SJCRH30 (cell line): ENCODE data around the gene SAMMSON. TPM values are rescaled to one million over a fixed set of nuclear protein-coding genes. Genes with fewer than 3 reads are reported as not detected.

ENCODE experiments used
- DNase-seq, 2 experiments: peaks; one replicate each; pipeline ENCODE4 v3.0.0-alpha.2; 2015 to 2020
- H3K27ac ChIP-seq: fragments of 250-450 bp; sonication (Bioruptor Pico); 2 replicates; pipeline ENCODE4 v1.5.1; 2020; ENCODE audit warnings: mild to moderate bottlenecking, moderate library complexity
- H3K27me3 ChIP-seq: fragments of 250-450 bp; sonication (Bioruptor Pico); 2 replicates; pipeline ENCODE4 v1.5.1; 2020; ENCODE audit warnings: mild to moderate bottlenecking, moderate library complexity
- H3K36me3 ChIP-seq: fragments of 250-450 bp; sonication (Bioruptor Pico); 2 replicates; pipeline ENCODE4 v1.5.1; 2020; ENCODE audit warnings: mild to moderate bottlenecking, moderate library complexity
- H3K4me1 ChIP-seq: fragments of 250-450 bp; sonication (Bioruptor Pico); 2 replicates; pipeline ENCODE4 v1.5.1; 2020; ENCODE audit warnings: mild to moderate bottlenecking, moderate library complexity
- H3K4me3 ChIP-seq: fragments of 250-450 bp; sonication (Bioruptor Pico); 2 replicates; pipeline ENCODE4 v1.5.1; 2020; ENCODE audit warnings: mild to moderate bottlenecking, moderate library complexity
- H3K9me3 ChIP-seq: fragments of 250-450 bp; sonication (Bioruptor Pico); replicated peaks from 2 replicates; pipeline ENCODE4 v1.5.1; 2020; ENCODE audit warnings: mild to moderate bottlenecking, moderate library complexity
- total RNA-seq: library from RNA; depleted of rRNA; stranded (reverse); fragments of >200 nt; shearing (Covaris generic); gene quantifications from 2 replicates; pipeline ENCODE4 v1.2.3, GENCODE V29; 2014

The SAMMSON gene
- total RNA-seq, 1 experiment from 2014 or later: 0.08 TPM

DNA sequence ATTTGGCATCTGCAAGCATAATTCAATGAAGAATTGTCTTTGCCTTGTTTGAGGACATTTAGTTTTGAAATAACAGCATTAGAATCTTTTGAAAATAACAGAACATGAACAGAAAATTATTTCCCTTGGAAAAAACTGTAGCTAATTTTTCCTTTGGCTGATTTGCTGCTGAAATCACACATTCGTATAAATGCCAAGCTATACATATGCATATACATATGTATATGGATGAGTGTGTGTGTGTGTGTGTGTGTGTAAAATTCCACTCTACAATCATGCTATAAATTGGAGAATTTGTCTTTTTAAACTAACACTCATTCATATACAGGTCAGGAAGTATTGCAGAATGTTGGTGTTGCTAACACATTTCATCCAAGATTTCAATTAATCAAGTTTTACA, 57.9 kb downstream of the SAMMSON start:
- H3K27ac ChIP-seq: no peak overlapping the region
- H3K27me3 ChIP-seq: no peaks in the 10 kb centered on the region
- DNase-seq: no peak

DNA sequence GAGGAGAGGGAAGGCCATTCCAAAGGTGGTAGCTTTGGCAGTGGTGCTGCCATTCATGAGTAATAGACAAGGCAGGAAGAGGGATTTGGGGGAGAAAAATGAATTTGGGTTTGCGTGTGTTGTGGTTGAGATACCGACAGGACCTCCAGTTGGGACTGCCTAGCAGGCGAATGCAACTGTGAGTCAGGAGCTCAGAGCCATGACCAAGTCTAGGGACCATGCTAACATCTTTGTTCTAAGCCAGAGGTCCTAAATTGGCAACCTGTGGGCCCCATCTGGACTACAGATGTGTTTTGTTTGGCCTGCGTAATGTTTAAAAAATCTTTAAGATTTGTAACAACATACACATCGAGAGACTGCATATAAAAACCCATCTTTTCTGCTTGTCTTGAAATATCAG, 61.6 kb downstream of the SAMMSON start:
- Histone ChIP-seq H3K9me3 (no peaks in the 10 kb centered on the region), H3K4me3 (no peak overlapping the region), H3K36me3 (no peaks in the 10 kb centered on the region), H3K27ac (no peak overlapping the region), H3K27me3 (no peaks in the 10 kb centered on the region), H3K4me1 (no peaks in the 10 kb centered on the region)
- DNase-seq: no peak

More for the DNA sequence above, 57.9 kb downstream of the SAMMSON start:
- Histone ChIP-seq H3K36me3 (no peaks in the 10 kb centered on the region), H3K4me1 (no peaks in the 10 kb centered on the region), H3K9me3 (no peaks in the 10 kb centered on the region), H3K4me3 (no peak overlapping the region)

GRCh38 chr3:70064194-70064779, 64.8 kb downstream of the SAMMSON start:
- no peaks in the 10 kb centered on the region for H3K36me3 ChIP-seq
- H3K4me3 ChIP-seq: no peak overlapping the region
- peak in 1 of 2 experiments; percentile 35 for DNase-seq
- H3K27me3 ChIP-seq: no peaks in the 10 kb centered on the region
- H3K27ac ChIP-seq: no peak overlapping the region
- H3K4me1 ChIP-seq: no peaks in the 10 kb centered on the region
- no peaks in the 10 kb centered on the region for H3K9me3 ChIP-seq

DNA sequence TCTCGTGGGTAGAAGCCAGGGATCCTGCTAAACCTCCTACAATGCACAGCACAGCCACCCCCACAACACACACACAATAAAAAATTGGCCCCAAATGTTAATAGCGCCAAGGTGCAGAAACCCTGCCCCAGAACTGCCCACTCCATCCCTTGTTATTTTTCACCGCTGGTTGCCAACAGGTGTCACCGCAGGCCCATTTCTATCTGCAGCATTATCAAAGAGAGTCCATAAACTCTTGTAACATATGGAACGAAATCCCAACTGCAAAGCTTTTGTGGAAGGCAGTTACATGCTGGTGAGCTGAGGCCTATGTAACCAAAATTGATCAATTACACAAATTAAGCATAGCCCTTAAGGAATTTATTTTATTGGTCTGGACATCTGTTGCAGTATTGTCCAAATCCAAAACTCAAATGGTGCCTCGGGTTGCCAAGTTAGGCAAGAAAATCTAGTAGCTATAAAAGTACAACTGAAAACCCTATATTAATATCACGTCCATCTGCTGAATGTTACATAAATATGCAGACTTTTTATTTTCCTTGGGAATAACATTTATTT, 66.2 kb downstream of the SAMMSON start:
- Histone ChIP-seq H3K27me3 (no peaks in the 10 kb centered on the region), H3K4me1 (no peaks in the 10 kb centered on the region), H3K27ac (no peak overlapping the region), H3K4me3 (no peak overlapping the region), H3K9me3 (no peaks in the 10 kb centered on the region), H3K36me3 (no peaks in the 10 kb centered on the region)
- DNase-seq: no peak

DNA sequence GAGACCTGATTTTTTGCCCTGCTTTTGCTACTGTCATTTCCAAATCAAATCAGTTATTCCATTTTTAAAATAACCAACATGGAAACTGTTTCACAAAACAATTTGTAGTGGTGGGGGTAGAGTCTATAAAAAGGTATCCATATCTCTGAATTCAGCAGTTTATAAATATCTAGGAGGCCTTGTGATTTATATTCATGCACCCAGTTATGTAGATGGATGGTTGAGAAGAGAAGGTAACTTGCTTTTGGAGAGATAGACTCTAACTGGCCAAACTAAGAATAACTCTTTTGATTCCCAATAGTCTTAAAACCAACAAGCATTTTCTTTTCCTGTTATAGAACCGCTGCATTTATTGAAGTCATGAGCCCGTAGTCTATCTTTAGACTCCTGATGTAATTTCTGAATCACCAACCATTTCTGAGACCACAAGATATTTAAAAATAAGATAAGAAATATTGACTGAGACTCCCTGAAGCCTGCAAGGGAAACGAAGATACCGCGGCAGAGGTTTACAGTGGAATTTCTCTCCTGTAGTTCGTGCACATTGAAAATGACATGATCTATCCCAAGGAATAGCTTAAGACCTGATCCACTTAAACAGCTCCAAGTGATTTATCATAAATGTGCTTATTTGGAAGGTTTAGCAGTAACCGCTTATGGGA, 68.5 kb downstream of the SAMMSON start:
- Histone ChIP-seq H3K9me3 (no peaks in the 10 kb centered on the region), H3K4me1 (no peaks in the 10 kb centered on the region), H3K36me3 (no peaks in the 10 kb centered on the region), H3K4me3 (no peak overlapping the region), H3K27ac (no peak overlapping the region), H3K27me3 (no peaks in the 10 kb centered on the region)
- DNase-seq: no peak

DNA sequence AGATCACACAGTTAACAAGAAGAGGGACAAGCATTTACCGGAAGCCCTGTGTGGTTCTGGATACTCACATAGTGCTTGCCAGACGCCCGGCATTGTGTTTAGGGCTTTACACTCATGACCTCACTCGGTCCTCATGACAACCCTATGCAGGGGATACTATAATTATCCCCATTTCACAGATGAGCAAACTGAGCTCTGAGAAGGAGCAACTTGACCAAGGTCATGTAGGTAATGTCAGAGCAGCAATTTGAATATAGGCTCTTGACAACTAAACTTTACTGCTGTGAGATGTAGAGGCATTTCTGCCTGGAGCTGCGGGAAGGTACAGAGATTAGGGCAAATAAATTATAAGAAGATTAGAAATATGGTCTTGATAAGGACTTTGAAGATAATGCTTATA, 70.0 kb downstream of the SAMMSON start:
- H3K27ac ChIP-seq: no peak overlapping the region
- no peaks in the 10 kb centered on the region for H3K27me3 ChIP-seq
- no peaks in the 10 kb centered on the region for H3K4me1 ChIP-seq
- no peak overlapping the region for H3K4me3 ChIP-seq
- no peaks in the 10 kb centered on the region for H3K9me3 ChIP-seq
- DNase-seq: no peak
- H3K36me3 ChIP-seq: no peaks in the 10 kb centered on the region

DNA sequence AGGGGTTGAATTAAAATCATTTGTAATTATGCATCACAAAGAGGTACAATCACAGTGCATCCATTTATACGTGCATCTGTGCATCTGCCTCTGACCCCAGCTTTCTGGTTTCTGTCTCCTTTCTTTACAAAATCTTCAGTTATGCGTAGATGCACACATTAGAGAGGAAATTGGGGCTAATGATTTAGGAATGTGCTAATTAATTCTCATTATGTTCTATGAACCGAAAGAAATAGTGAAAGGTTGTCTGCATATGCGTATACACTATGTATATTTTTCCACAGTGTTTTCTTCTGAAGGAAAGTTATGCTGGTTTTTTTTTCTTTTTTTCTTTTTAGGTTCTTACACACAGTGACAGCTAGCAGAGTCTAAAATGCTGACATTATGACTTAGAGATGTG, 71.6 kb downstream of the SAMMSON start:
- H3K27ac ChIP-seq: no peak overlapping the region
- no peak for DNase-seq
- no peaks in the 10 kb centered on the region for H3K4me1 ChIP-seq
- H3K4me3 ChIP-seq: no peak overlapping the region
- no peaks in the 10 kb centered on the region for H3K27me3 ChIP-seq
- H3K9me3 ChIP-seq: no peaks in the 10 kb centered on the region
- no peaks in the 10 kb centered on the region for H3K36me3 ChIP-seq

DNA sequence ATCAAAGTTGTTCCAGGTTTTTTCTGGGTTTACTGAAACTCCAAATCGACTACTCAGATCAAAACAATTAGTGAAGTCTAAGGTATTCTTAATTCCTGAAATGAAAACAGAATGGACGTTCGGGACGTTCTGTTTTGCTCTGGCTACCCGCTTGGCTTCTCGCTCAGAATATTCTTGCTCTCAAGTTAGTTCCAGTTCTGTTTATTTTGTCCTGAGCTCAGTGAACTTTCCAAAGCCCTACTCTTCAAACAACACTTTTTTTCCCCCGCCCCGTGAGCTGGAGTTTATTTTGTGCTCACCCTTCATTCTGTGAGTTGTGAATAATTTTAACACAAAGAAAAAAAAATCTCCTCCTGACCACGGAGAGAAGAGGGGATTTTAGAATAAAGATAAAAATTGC, 72.6 kb downstream of the SAMMSON start:
- H3K4me1 ChIP-seq: no peaks in the 10 kb centered on the region
- H3K27me3 ChIP-seq: no peaks in the 10 kb centered on the region
- no peak overlapping the region for H3K4me3 ChIP-seq
- no peak overlapping the region for H3K27ac ChIP-seq
- H3K36me3 ChIP-seq: no peaks in the 10 kb centered on the region
- no peaks in the 10 kb centered on the region for H3K9me3 ChIP-seq
- DNase-seq: no peak

GRCh38 chr3:70072754-70073153, 73.2 kb downstream of the SAMMSON start:
- no peak for DNase-seq
- no peaks in the 10 kb centered on the region for H3K4me1 ChIP-seq
- H3K9me3 ChIP-seq: no peaks in the 10 kb centered on the region
- no peak overlapping the region for H3K4me3 ChIP-seq
- H3K27ac ChIP-seq: no peak overlapping the region
- no peaks in the 10 kb centered on the region for H3K27me3 ChIP-seq
- H3K36me3 ChIP-seq: no peaks in the 10 kb centered on the region

DNA sequence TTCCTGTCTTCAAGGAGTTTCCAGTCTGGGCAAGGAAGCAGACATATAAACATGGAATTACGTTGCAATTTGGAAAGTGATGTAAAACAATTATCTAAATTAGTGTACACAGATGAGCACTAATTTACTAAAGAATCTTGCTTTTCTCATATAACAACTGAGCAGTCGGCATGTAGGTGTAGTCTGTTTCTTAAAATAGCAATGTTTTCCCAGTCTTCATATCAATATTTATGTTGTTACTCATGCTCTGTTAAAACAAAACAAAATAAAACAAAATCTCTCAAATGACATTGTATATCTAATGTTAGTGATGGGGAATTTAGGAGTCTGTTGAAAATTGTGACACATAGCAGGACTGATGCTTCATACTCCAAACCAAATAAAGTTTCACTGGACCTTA, 75.6 kb downstream of the SAMMSON start:
- H3K27ac ChIP-seq: no peak overlapping the region

GRCh38 chr3:70076396-70076795, 76.9 kb downstream of the SAMMSON start:
- Histone ChIP-seq H3K27ac (no peak overlapping the region), H3K4me3 (no peak overlapping the region), H3K36me3 (no peaks in the 10 kb centered on the region), H3K9me3 (no peaks in the 10 kb centered on the region), H3K4me1 (no peaks in the 10 kb centered on the region), H3K27me3 (no peaks in the 10 kb centered on the region)
- no peak for DNase-seq

More for the DNA sequence above, 75.6 kb downstream of the SAMMSON start:
- Histone ChIP-seq H3K4me1 (no peaks in the 10 kb centered on the region), H3K4me3 (no peak overlapping the region), H3K9me3 (no peaks in the 10 kb centered on the region), H3K27me3 (no peaks in the 10 kb centered on the region), H3K36me3 (no peaks in the 10 kb centered on the region)
- no peak for DNase-seq

- no peak overlapping the region for H3K27ac ChIP-seq
- no peaks in the 10 kb centered on the region for H3K27me3 ChIP-seq
- DNase-seq: no peak
- H3K4me1 ChIP-seq: no peaks in the 10 kb centered on the region
- no peaks in the 10 kb centered on the region for H3K36me3 ChIP-seq
- no peaks in the 10 kb centered on the region for H3K9me3 ChIP-seq
- H3K4me3 ChIP-seq: no peak overlapping the region
Observed at GRCh38 chr3:70078778-70079177, 79.2 kb downstream of the SAMMSON start.

GRCh38 chr3:70085613-70086012, 86.1 kb downstream of the SAMMSON start:
- no peak overlapping the region for H3K4me3 ChIP-seq
- no peaks in the 10 kb centered on the region for H3K9me3 ChIP-seq
- no peak overlapping the region for H3K27ac ChIP-seq
- no peaks in the 10 kb centered on the region for H3K27me3 ChIP-seq
- H3K36me3 ChIP-seq: no peaks in the 10 kb centered on the region
- DNase-seq: no peak
- H3K4me1 ChIP-seq: no peaks in the 10 kb centered on the region

DNA sequence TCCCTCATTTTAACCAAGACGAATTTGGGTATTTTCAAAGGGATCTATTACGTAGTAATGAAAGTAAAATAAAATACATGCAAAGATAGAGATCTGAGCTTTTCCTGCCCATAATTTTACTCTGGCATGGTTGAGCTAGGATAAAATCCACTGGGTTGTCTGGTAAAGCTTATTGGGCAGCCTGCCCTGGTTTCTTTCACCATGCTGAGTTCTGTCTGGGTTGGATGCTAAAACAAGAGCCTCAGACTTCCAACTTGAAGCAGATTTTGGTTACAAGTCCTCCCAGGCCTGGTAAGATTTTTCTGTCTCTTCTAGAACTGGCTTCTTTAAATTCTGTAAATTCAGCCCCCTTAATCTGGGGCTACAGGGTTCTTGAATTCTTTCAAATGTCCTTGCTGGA, 86.8 kb downstream of the SAMMSON start:
- Histone ChIP-seq H3K27me3 (no peaks in the 10 kb centered on the region), H3K4me3 (no peak overlapping the region), H3K36me3 (no peaks in the 10 kb centered on the region), H3K9me3 (no peaks in the 10 kb centered on the region), H3K27ac (no peak overlapping the region), H3K4me1 (no peaks in the 10 kb centered on the region)
- DNase-seq: no peak

DNA sequence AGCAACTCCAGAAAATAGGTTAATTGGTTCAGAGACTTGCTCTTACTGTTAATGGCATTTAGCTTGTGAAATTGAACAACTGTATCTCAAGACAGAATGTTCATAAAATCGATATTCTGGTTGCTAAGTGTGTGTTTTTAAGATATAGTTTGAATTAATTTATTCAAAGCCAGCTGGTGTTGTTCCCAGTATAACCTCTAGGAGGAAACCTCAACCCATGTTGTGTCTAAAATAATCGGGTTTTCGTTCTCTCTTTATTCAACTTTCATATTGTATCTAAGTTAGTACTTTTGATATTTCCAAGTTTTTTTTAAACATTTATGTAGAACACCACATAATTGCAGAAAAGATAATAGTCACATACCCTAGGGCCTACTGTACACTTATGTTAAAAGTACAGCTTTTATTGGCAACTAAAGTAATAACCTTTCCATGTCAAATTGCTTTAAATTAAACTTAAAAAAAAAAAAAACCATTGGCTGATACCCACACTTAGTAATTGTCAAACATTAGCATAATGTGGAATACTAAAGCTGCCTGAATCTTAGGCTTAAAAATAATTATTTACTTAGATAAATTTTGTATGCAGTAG, 90.9 kb downstream of the SAMMSON start:
- H3K4me3 ChIP-seq: no peak overlapping the region
- no peaks in the 10 kb centered on the region for H3K4me1 ChIP-seq
- H3K27me3 ChIP-seq: no peaks in the 10 kb centered on the region
- H3K27ac ChIP-seq: no peak overlapping the region
- no peak for DNase-seq
- no peaks in the 10 kb centered on the region for H3K9me3 ChIP-seq
- H3K36me3 ChIP-seq: no peaks in the 10 kb centered on the region
